Thyroid gland (tissue), 4 donors: Measurements from ENCODE around the gene ZNF700. TPM values are rescaled to one million over a fixed set of nuclear protein-coding genes. Genes with fewer than 3 reads are reported as not detected.
"Not testable (repeated sequence)": the region's sequence is repeated elsewhere in the genome, so short reads cannot be mapped to it uniquely, and the experiment has no call there.

ENCODE experiments used
- DNase-seq, 2 donors: peaks; one replicate each; pipeline ENCODE4 v3.0.0-alpha.2; 2019
- H3K27ac ChIP-seq, 3 donors: fragments of 200-600 bp; sonication (generic); 1 replicate in 2 of 3; 2 replicates in 1 of 3; pipeline ENCODE4 v1.5.1; 2016 to 2019; ENCODE audit warnings: mild to moderate bottlenecking in 1 of 3, moderate library complexity in 1 of 3
- H3K27me3 ChIP-seq: fragments of 200-600 bp; sonication (generic); one replicate; pipeline ENCODE4 v1.5.1; 2019
- H3K36me3 ChIP-seq, 2 donors: fragments of 200-600 bp; sonication (generic); one replicate each; pipeline ENCODE4 v1.5.1; 2016 to 2019
- H3K4me1 ChIP-seq, 2 donors: fragments of 200-600 bp; sonication (generic); one replicate each; pipeline ENCODE4 v1.5.1; 2017 to 2019
- H3K4me3 ChIP-seq, 3 donors: fragments of 200-600 bp; sonication (generic); replicated peaks in 1 of 3; 1 replicate in 2 of 3; 2 replicates in 1 of 3; pipeline ENCODE4 v1.5.1; 2016; ENCODE audit warnings: mild to moderate bottlenecking in 1 of 3
- H3K9me3 ChIP-seq: fragments of 200-600 bp; sonication (generic); one replicate; pipeline ENCODE4 v1.5.1; 2017
- POLR2A ChIP-seq, 2 donors: fragments of 450-650 bp; IDR thresholded peaks; one replicate each; pipeline ENCODE4 v1.6.1; 2017; ENCODE audit warnings: antibody characterized with exemption in 2 of 2, mild to moderate bottlenecking in 2 of 2, moderate library complexity in 1 of 2
- WGBS, 2 donors: methylation state at CpG; one replicate each; pipeline ENCODE4 v1.1.5; 2017; 5-methylcytosine and 5-hydroxymethylcytosine counted together
- intact Hi-C: fragments of 100-400 bp; cut with DNase I; formaldehyde crosslinking; loops from one replicate; pipeline ENCODE4 v1.15.1; 2023
- total RNA-seq, 4 donors: library from RNA; depleted of rRNA; stranded (reverse); fragments of >200 nt; gene quantifications; one replicate each; pipeline ENCODE4 v1.2.3, GENCODE V29; 2016
- TF ChIP-seq, protein P1 (sequence below), 6 experiments: fragments of 200-600 bp in 3 of 6; fragments of 450-650 bp in 3 of 6; sonication (generic) in 3 of 6; IDR thresholded peaks; one replicate each; pipeline ENCODE4 v1.5.1; 2016 to 2019; ENCODE audit warnings: antibody characterized with exemption in 6 of 6, mild to moderate bottlenecking in 2 of 6, inconsistent platforms in 1 of 6, moderate library complexity in 1 of 6

The ZNF700 gene
- total RNA-seq = 10 to 100 TPM; 10.9 to 23.1 (median 16.0) TPM

DNA sequence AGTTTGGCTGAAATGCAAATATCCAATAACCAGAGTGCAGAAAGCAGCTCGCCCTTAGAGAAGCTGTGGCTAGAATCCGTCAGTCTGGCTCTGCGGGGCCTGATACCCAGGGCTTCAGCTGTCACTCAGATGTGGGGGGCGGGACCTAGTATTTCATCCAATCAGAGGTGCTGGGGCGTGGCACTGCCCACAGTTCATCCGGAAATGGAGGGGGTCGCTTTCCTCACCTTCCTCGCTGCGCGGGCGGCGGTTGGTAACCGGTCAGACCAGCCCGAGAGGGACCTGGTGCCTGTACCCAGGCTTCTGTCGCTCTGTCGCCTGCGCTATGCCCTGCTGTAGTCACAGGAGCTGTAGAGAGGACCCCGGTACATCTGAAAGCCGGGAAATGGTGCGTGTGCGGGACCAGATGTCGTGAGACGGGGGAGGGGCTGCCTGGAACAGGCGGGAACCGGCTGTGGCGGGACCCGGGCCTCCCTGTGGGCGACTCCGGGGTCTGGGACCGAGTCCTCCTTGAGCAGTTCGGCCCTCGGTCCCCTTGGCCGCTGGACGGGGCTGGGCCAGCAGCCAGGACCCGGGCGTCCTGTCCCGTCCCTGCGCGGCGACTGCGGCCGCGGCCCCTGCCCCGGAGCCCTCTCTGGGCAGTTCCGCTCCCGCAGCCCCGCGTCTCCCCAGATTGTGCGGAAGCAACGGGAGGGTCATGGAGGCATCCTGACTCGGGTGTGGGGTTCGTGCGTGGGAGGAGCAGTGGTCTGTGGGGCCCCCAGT is at the start of gene ZNF700:
Gene ZNF700 (plus strand): TSS at position 222 of the 765 bp plus-strand sequence. CDS start 104 bp downstream, at position 326.
- peaks cover 5 to 23% of the 10 kb centered on the region in 2 donors for H3K4me1 ChIP-seq
- H3K27me3 ChIP-seq = no peaks in the 10 kb centered on the region
- H3K4me3 ChIP-seq = peak within 1 kb of the TSS; percentile 83 to 93 (median 89)
- DNase-seq = peak; percentile 97 to 98
- H3K9me3 ChIP-seq = no peaks in the 10 kb centered on the region
- intact Hi-C loops = no loop called here
- TF ChIP-seq POLR2A (IDR thresholded peaks at IDR 0.05) = peak; percentile 23 to 91
- TF ChIP-seq, protein P1, sequence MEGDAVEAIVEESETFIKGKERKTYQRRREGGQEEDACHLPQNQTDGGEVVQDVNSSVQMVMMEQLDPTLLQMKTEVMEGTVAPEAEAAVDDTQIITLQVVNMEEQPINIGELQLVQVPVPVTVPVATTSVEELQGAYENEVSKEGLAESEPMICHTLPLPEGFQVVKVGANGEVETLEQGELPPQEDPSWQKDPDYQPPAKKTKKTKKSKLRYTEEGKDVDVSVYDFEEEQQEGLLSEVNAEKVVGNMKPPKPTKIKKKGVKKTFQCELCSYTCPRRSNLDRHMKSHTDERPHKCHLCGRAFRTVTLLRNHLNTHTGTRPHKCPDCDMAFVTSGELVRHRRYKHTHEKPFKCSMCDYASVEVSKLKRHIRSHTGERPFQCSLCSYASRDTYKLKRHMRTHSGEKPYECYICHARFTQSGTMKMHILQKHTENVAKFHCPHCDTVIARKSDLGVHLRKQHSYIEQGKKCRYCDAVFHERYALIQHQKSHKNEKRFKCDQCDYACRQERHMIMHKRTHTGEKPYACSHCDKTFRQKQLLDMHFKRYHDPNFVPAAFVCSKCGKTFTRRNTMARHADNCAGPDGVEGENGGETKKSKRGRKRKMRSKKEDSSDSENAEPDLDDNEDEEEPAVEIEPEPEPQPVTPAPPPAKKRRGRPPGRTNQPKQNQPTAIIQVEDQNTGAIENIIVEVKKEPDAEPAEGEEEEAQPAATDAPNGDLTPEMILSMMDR (IDR thresholded peaks at IDR 0.05) = peak in 1 of 6 experiments; percentile 2
- H3K27ac ChIP-seq = peak within 1 kb of the TSS; percentile 83 to 90 (median 86)
- H3K36me3 ChIP-seq = no peaks in the 10 kb centered on the region
- 0 to 1% methylated on average over 6 to 25 of the region's 53 CpGs for WGBS, 2 donors

DNA sequence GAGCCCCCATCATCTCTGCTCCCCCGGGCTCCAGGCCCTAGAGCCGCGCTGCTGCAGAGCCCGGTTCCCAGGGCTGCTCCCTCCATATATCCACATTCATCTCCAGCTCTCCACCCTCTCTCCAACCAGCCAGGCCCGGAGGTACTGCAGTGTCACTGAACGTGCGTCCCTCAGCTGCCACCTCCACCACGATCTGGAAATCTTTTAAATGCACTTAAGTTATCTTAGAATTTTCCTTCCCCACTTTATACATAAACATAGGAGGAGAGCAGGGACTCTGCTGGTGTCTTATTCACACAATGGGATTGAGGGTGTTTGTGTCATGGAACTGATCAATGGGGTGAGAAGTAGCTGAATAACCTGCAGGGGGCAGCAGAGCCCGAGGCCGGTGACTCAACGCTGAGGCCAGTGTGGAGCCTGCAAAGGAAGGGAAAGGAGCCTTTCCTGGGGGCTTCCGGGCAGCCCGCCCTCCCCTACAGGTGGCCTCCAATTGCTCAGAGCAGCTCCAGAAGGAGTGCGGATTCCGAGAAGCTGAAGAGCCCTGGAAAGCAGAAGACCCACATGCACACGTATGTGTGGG is 45.1 kb upstream of the ZNF700 start:
- 74 to 77% methylated on average over 16 of the region's 16 CpGs for WGBS, 2 donors
- H3K4me3 ChIP-seq = not testable (repeated sequence)

GRCh38 chr19:11880598-11880997 is 44.3 kb upstream of the ZNF700 start:
- Histone ChIP-seq H3K9me3 (no peaks in the 10 kb centered on the region), H3K4me1 (no peaks in the 10 kb centered on the region), H3K27me3 (no peaks in the 10 kb centered on the region), H3K4me3 (no peak overlapping the region), H3K27ac (no peak overlapping the region), H3K36me3 (no peaks in the 10 kb centered on the region)
- WGBS, 2 donors = 93 to 96% methylated on average over 12 of the region's 12 CpGs
- TF ChIP-seq, protein P1 (IDR thresholded peaks at IDR 0.05) = no peak
- TF ChIP-seq POLR2A (IDR thresholded peaks at IDR 0.05) = no peak
- no peak for DNase-seq
- intact Hi-C loops = loop anchor here (5.0 to 10.0 kb wide), 2 partner anchors 107 to 264 kb away; partner anchors contain the start of gene ZNF20

More for the DNA sequence above, 45.1 kb upstream of the ZNF700 start:
- TF ChIP-seq, protein P1 (IDR thresholded peaks at IDR 0.05) = peak in 2 of 6 experiments; percentile 26 to 35
- not testable (repeated sequence) for H3K36me3 ChIP-seq, H3K4me1 ChIP-seq, H3K27ac ChIP-seq, H3K27me3 ChIP-seq, H3K9me3 ChIP-seq
- intact Hi-C loops = loop anchor here (5.0 to 10.0 kb wide), 2 partner anchors 108 to 265 kb away; partner anchors contain the start of gene ZNF20
- peak; percentile 12 to 22 for DNase-seq

- TF ChIP-seq, protein P1 (IDR thresholded peaks at IDR 0.05) = peak; percentile 49 to 80 (median 68)
- no peak for TF ChIP-seq POLR2A (IDR thresholded peaks at IDR 0.05)
- Histone ChIP-seq H3K9me3 (no peaks in the 10 kb centered on the region), H3K27me3 (no peaks in the 10 kb centered on the region), H3K36me3 (no peaks in the 10 kb centered on the region), H3K27ac (no peak overlapping the region), H3K4me3 (no peak overlapping the region), H3K4me1 (no peaks in the 10 kb centered on the region)
- WGBS, 2 donors = 11 to 18% methylated on average over 10 of the region's 10 CpGs
- intact Hi-C loops = loop anchor here (5.0 to 10.0 kb wide), 2 partner anchors 106 to 264 kb away; partner anchors contain the start of gene ZNF20
- peak; percentile 64 to 66 for DNase-seq
These were observed 43.6 kb upstream of the ZNF700 start for GRCh38 chr19:11881151-11881800.
